Suprapubic skin (tissue), 4 donors: ENCODE results near the gene UGGT2. TPM values are rescaled to one million over a fixed set of nuclear protein-coding genes. Genes with fewer than 3 reads are reported as not detected.

Experiments used
- DNase-seq, 2 donors: peaks; one replicate each; pipeline ENCODE4 v3.0.0-alpha.2; 2019; ENCODE audit warnings: low spot score in 2 of 2
- H3K27ac ChIP-seq: fragments of 200-600 bp; sonication (generic); one replicate; pipeline ENCODE4 v1.5.1; 2019
- H3K27me3 ChIP-seq: fragments of 200-600 bp; sonication (generic); one replicate; pipeline ENCODE4 v1.5.1; 2019
- H3K36me3 ChIP-seq: fragments of 200-600 bp; sonication (generic); one replicate; pipeline ENCODE4 v1.5.1; 2019
- H3K4me1 ChIP-seq: fragments of 200-600 bp; sonication (generic); one replicate; pipeline ENCODE4 v1.5.1; 2019
- H3K4me3 ChIP-seq: fragments of 200-600 bp; sonication (generic); one replicate; pipeline ENCODE4 v1.5.1; 2019; ENCODE audit warnings: mild to moderate bottlenecking
- H3K9me3 ChIP-seq: fragments of 200-600 bp; sonication (generic); one replicate; pipeline ENCODE4 v1.5.1; 2019
- CTCF ChIP-seq, 2 donors: fragments of 200-600 bp in 1 of 2; fragments of 450-650 bp in 1 of 2; sonication (generic) in 1 of 2; IDR thresholded peaks; one replicate each; pipeline ENCODE4 v1.5.1; 2016 to 2019; ENCODE audit warnings: antibody characterized with exemption in 2 of 2, mild to moderate bottlenecking in 1 of 2, moderate library complexity in 1 of 2
- EP300 ChIP-seq: sonication (generic); formaldehyde crosslinking; IDR thresholded peaks from one replicate; pipeline ENCODE4 v1.6.1; 2017; ENCODE audit warnings: antibody characterized with exemption
- POLR2A ChIP-seq, 2 donors: fragments of 450-650 bp; IDR thresholded peaks; one replicate each; pipeline ENCODE4 v1.6.1; 2017; ENCODE audit warnings: antibody characterized with exemption in 2 of 2, mild to moderate bottlenecking in 2 of 2, moderate library complexity in 2 of 2
- POLR2AphosphoS5 ChIP-seq, 3 donors: sonication (generic); formaldehyde crosslinking; IDR thresholded peaks; one replicate each; pipeline ENCODE4 v1.6.1; 2017; ENCODE audit warnings: antibody characterized with exemption in 3 of 3
- WGBS: methylation state at CpG from one replicate; pipeline ENCODE4 v1.1.5; 2018; 5-methylcytosine and 5-hydroxymethylcytosine counted together
- total RNA-seq, 4 donors: library from RNA; depleted of rRNA; stranded (reverse); fragments of >200 nt; gene quantifications; one replicate each; pipeline ENCODE4 v1.1.0, GENCODE V29; 2016

The UGGT2 gene
- total RNA-seq, 4 donors from 2014 or later = 11.8 to 38.9 (median 13.7) TPM

- Histone ChIP-seq H3K27ac (no peak overlapping the region), H3K9me3 (no peaks in the 10 kb centered on the region), H3K4me1 (no peaks in the 10 kb centered on the region), H3K27me3 (no peaks in the 10 kb centered on the region), H3K36me3 (peaks cover 9% of the 10 kb centered on the region), H3K4me3 (no peak overlapping the region)
- TF ChIP-seq EP300 (no peak), CTCF (IDR thresholded peaks at IDR 0.05) (peak; percentile 14 to 31)
- DNase-seq = no peak
- WGBS = 50% methylated on average over 3 of the region's 3 CpGs
Measured at GRCh38 chr13:96020155-96020575, 33.0 kb downstream of the UGGT2 start.

- H3K27me3 ChIP-seq = no peaks in the 10 kb centered on the region
- H3K36me3 ChIP-seq = peaks cover 9% of the 10 kb centered on the region
- TF ChIP-seq CTCF (IDR thresholded peaks at IDR 0.05) = no peak
- TF ChIP-seq POLR2AphosphoS5 (IDR thresholded peaks at IDR 0.05) = no peak
- no peak for TF ChIP-seq POLR2A (IDR thresholded peaks at IDR 0.05)
- TF ChIP-seq EP300 = no peak
- WGBS = 88% methylated on average over 3 of the region's 3 CpGs
- H3K9me3 ChIP-seq = no peaks in the 10 kb centered on the region
- no peak overlapping the region for H3K27ac ChIP-seq
- H3K4me3 ChIP-seq = no peak overlapping the region
- no peak for DNase-seq
- H3K4me1 ChIP-seq = no peaks in the 10 kb centered on the region
Measured at GRCh38 chr13:96018135-96018534, 35.1 kb downstream of the UGGT2 start.

- no peaks in the 10 kb centered on the region for H3K4me1 ChIP-seq
- no peaks in the 10 kb centered on the region for H3K9me3 ChIP-seq
- H3K4me3 ChIP-seq = no peak overlapping the region
- DNase-seq = no peak
- WGBS = 75% methylated on average over 1 of the region's 1 CpG
- TF ChIP-seq CTCF (IDR thresholded peaks at IDR 0.05) (no peak), POLR2AphosphoS5 (IDR thresholded peaks at IDR 0.05) (no peak), POLR2A (IDR thresholded peaks at IDR 0.05) (no peak), EP300 (no peak)
- no peaks in the 10 kb centered on the region for H3K27me3 ChIP-seq
- H3K36me3 ChIP-seq = peaks cover 2% of the 10 kb centered on the region
- H3K27ac ChIP-seq = no peak overlapping the region
Measured at GRCh38 chr13:96011291-96011872, 41.8 kb downstream of the UGGT2 start.

- Histone ChIP-seq H3K27ac (no peak overlapping the region), H3K4me3 (no peak overlapping the region), H3K27me3 (no peaks in the 10 kb centered on the region), H3K9me3 (no peaks in the 10 kb centered on the region), H3K36me3 (no peaks in the 10 kb centered on the region), H3K4me1 (no peaks in the 10 kb centered on the region)
- no peak for DNase-seq
- no peak for TF ChIP-seq EP300
- no peak for TF ChIP-seq POLR2A (IDR thresholded peaks at IDR 0.05)
- TF ChIP-seq POLR2AphosphoS5 (IDR thresholded peaks at IDR 0.05) = no peak
- no peak for TF ChIP-seq CTCF (IDR thresholded peaks at IDR 0.05)
Measured at GRCh38 chr13:96003304-96003703, 49.9 kb downstream of the UGGT2 start.

- DNase-seq = no peak
- no peak overlapping the region for H3K4me3 ChIP-seq
- no peaks in the 10 kb centered on the region for H3K27me3 ChIP-seq
- no peaks in the 10 kb centered on the region for H3K4me1 ChIP-seq
- H3K36me3 ChIP-seq = no peaks in the 10 kb centered on the region
- TF ChIP-seq POLR2AphosphoS5 (IDR thresholded peaks at IDR 0.05) (no peak), CTCF (IDR thresholded peaks at IDR 0.05) (no peak), EP300 (no peak), POLR2A (IDR thresholded peaks at IDR 0.05) (no peak)
- no peak overlapping the region for H3K27ac ChIP-seq
- WGBS = 93% methylated on average over 4 of the region's 4 CpGs
- no peaks in the 10 kb centered on the region for H3K9me3 ChIP-seq
Measured at GRCh38 chr13:96002322-96003131, 50.7 kb downstream of the UGGT2 start.
